ENCODE data around the gene FMNL2. TPM values are rescaled to one million over a fixed set of nuclear protein-coding genes. Genes with fewer than 3 reads are reported as not detected.

Gene FMNL2
- total RNA-seq, 4 donors from 2014 or later, result 37.7 to 60.9 (median 52.1) TPM

DNA sequence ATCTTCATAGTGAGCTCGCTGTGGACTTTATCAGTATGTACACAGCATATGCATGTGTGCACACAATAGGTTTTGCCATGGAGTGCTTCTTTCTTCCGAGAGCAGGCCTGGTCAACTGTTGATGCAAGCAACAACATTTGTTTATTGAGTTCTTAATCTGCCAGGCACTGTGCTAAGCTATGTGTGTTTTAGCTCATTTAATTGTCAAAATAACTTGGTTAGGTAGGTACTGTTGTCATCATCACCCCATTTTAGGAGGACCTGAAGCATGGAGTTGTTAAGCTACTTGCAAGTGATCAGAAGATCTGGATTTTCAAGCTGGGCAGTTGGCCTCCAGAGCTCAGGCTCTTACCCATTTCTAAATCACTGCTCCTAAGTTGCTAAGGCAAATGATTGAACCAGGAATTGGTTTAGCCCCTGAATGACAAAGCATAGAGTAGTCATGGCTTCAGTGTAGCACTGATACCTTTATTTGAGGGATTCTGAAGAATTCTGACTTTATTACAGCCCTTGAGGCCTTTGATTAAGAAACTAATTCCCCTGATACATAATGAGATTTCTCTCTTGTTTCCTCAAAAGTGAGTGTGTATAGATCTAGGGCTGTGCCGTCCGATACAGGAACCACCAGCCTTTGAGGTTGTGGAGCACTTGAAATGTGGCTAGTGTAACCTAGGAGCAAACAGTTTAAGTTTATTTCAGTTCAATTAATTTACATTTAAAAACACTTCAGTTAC lies 132.9 kb downstream of the FMNL2 start:
- 66 to 72% methylated on average over 4 of the region's 4 CpGs for WGBS, 2 donors
- no peak for TF ChIP-seq POLR2A (IDR thresholded peaks at IDR 0.05)
- TF ChIP-seq, protein P1, sequence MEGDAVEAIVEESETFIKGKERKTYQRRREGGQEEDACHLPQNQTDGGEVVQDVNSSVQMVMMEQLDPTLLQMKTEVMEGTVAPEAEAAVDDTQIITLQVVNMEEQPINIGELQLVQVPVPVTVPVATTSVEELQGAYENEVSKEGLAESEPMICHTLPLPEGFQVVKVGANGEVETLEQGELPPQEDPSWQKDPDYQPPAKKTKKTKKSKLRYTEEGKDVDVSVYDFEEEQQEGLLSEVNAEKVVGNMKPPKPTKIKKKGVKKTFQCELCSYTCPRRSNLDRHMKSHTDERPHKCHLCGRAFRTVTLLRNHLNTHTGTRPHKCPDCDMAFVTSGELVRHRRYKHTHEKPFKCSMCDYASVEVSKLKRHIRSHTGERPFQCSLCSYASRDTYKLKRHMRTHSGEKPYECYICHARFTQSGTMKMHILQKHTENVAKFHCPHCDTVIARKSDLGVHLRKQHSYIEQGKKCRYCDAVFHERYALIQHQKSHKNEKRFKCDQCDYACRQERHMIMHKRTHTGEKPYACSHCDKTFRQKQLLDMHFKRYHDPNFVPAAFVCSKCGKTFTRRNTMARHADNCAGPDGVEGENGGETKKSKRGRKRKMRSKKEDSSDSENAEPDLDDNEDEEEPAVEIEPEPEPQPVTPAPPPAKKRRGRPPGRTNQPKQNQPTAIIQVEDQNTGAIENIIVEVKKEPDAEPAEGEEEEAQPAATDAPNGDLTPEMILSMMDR (IDR thresholded peaks at IDR 0.05), result no peak
- peak overlapping the region; percentile 33 to 54 (median 47) for H3K27ac ChIP-seq
- no peaks in the 10 kb centered on the region for H3K27me3 ChIP-seq
- H3K36me3 ChIP-seq, result no peaks in the 10 kb centered on the region
- intact Hi-C loops (cut with DNase I), result no loop called here
- no peak overlapping the region for H3K4me3 ChIP-seq (replicated peaks in 1 of 3)
- H3K4me1 ChIP-seq, result peaks cover 73 to 88% of the 10 kb centered on the region in 2 donors
- no peak for DNase-seq
- no peaks in the 10 kb centered on the region for H3K9me3 ChIP-seq

DNA sequence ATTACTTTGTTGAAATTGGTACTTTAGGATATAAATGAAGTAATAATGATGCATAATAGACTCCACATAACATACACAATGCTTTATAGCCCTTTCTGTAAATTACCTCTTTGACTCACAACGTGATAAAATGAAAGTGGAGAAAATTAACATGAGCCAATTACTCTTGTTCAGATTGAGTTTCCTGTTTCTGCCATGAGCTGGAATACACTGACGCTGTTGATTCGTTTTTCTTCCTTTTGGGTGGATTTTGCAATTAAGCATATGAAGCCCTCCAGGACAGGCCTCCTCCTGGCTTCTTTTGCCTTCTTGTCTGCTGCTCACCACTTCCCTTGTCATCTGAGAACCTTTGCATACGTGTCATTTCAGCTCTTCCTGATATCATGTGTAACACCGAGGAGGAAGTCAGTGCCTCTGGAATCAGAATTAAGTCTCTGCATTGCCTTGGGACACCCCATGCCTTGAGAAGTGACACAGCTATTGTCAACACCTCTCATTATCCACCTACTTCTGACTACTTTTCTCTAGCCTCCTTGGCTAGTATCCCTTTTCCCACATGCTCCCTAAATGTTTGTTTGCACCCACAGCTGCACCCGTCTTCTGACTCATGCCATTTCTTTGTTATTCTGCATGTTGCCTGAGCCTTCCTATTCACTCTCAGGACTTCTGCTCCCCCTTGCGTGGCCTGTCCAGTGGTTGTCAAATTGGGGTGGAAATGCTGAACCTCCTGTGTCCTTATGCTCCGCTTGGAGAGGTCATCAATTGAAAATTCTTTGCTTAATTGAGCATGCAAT lies 134.1 kb downstream of the FMNL2 start:
- no peak overlapping the region for H3K4me3 ChIP-seq (replicated peaks in 1 of 3)
- no peaks in the 10 kb centered on the region for H3K9me3 ChIP-seq
- H3K27ac ChIP-seq, result peak overlapping the region in 2 of 3 donors; percentile 21 to 34
- no peaks in the 10 kb centered on the region for H3K27me3 ChIP-seq
- no peak for TF ChIP-seq POLR2A (IDR thresholded peaks at IDR 0.05)
- TF ChIP-seq, protein P1 (IDR thresholded peaks at IDR 0.05), result no peak
- H3K36me3 ChIP-seq, result no peaks in the 10 kb centered on the region
- WGBS, 2 donors, result 62 to 74% methylated on average over 8 of the region's 8 CpGs
- intact Hi-C loops (cut with DNase I), result no loop called here
- DNase-seq, result no peak
- peaks cover 73 to 92% of the 10 kb centered on the region in 2 donors for H3K4me1 ChIP-seq

DNA sequence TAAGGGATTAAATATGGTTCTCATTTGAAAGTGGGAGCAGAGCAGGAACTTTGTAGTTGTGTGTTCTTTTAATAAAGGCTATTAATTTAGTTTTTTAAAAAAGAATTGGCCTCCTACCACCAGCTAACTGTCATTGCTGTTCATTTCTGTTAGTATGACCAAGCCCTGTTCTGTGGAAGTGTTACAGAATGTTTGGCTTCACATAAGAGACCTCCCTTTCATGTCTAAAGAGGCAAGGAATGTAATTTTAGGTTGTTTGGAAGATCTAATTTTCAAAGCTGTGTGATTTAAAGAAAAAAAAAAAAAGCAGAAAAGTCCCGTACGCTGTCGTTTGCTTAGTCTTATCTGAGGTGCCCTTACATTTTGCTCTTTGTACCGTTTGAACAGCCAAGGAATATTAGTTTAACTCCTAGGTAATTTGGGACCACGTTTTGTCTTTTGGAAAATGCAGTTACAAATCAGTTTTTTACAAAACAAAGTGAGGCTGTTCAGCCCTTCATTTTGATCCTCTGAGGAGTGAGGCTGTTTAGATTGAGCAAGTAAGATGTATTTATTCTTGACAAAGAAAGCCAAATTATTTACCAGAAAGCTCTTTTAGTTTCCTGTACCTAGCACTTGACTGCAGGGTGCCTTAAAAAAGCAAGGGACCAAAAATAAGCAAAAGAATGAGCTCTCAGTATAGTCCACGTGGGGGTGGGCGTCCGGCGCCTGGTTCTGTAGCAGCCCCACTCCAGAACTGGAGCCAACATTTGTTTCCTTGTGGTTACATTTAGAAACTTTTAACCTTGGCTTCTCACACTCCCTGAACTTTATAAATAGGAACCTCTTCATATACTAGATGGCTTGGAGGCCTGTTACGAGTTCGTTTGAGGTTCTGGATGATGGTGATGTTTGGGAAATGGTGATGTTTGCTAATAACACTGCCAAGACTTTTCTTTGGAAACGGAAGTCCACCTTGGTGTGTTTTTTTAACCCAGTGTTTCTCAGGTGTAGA lies 136.2 kb downstream of the FMNL2 start:
- TF ChIP-seq, protein P1 (IDR thresholded peaks at IDR 0.05), result no peak
- no peak for TF ChIP-seq POLR2A (IDR thresholded peaks at IDR 0.05)
- peak; percentile 33 to 49 for DNase-seq
- WGBS, 2 donors, result 29 to 30% methylated on average over 12 of the region's 12 CpGs
- Histone ChIP-seq H3K27me3 (no peaks in the 10 kb centered on the region), H3K4me1 (peaks cover 56 to 78% of the 10 kb centered on the region in 2 donors), H3K4me3 (replicated peaks in 1 of 3) (no peak overlapping the region), H3K36me3 (no peaks in the 10 kb centered on the region), H3K27ac (peak overlapping the region; percentile 49 to 62 (median 50)), H3K9me3 (no peaks in the 10 kb centered on the region)
- intact Hi-C loops (cut with DNase I), result no loop called here

GRCh38 chr2:152472481-152472887 lies 137.5 kb downstream of the FMNL2 start:
- intact Hi-C loops (cut with DNase I), result no loop called here
- no peak overlapping the region for H3K4me3 ChIP-seq (replicated peaks in 1 of 3)
- 90 to 93% methylated on average over 1 of the region's 1 CpG for WGBS, 2 donors
- TF ChIP-seq, protein P1 (IDR thresholded peaks at IDR 0.05), result no peak
- TF ChIP-seq POLR2A (IDR thresholded peaks at IDR 0.05), result no peak
- peaks cover 43 to 66% of the 10 kb centered on the region in 2 donors for H3K4me1 ChIP-seq
- H3K27me3 ChIP-seq, result no peaks in the 10 kb centered on the region
- H3K36me3 ChIP-seq, result no peaks in the 10 kb centered on the region
- no peaks in the 10 kb centered on the region for H3K9me3 ChIP-seq
- H3K27ac ChIP-seq, result peak overlapping the region; percentile 49 to 62 (median 50)
- no peak for DNase-seq

Data from thyroid gland (tissue), 4 donors.